ENCODE results near the gene TOX3. TPM values are rescaled to one million over a fixed set of nuclear protein-coding genes. Genes with fewer than 3 reads are reported as not detected.

Gene TOX3
- total RNA-seq, 1 experiment from 2014 or later, result not detected

DNA sequence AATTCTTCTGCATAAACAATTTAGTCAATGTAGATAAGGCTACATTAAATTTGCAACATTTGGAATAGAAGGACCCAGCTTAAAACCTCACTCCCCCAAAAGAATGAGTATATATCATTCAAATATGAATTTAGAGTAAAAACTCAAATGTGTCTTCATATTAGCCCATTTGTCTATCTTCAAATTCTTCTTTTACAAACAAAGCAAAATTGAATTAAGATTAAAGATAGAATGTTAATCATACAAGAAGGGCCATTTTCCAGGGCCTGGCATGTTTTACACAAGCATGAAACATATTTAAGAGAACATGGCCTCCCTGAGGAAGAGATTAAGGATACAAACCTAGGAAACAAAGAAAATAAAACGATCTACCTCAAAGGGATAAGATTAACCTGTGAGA, 8.4 kb downstream of the TOX3 start:
- no peak for DNase-seq (ENCODE audit: low read depth)

DNA sequence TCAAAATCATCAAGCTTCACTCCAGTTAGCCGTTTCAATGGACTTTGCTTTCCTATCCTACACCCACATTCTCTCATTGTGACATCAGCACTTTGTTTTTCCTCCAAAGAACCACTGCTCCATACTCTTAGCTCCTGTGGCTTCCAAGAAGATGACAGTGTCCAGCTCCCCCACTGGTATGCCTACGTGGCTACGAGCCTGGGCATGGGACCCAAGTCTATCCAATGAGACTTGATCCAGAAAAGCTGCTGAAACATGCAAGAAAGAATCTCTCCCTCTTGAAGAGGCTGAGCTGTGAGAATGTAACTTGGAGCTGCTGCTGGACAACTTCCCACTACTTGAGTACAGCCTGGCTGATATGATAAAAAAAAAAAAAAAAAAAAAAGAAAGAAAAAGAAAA, 9.4 kb downstream of the TOX3 start:
- DNase-seq (ENCODE audit: low read depth), result no peak

DNA sequence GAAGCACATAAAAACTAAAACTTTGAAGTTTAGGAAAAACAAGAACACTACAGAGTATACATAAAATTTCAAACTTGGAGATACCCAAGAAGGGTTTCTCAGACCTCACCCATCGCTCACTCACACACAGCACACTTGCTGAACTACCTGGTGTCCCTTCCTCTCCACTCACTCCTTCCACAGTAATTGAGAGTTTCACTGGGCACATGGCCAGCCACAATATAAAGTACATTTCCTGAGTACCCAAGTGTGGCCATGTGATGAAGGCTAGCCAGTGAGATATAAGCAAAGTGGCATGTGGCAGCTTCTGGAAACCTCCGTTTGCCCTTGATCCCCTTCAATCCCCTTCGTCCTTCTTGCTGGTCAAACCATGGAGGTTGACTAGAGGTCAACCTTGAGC, 11.9 kb downstream of the TOX3 start:
- no peak for DNase-seq (ENCODE audit: low read depth)

DNA sequence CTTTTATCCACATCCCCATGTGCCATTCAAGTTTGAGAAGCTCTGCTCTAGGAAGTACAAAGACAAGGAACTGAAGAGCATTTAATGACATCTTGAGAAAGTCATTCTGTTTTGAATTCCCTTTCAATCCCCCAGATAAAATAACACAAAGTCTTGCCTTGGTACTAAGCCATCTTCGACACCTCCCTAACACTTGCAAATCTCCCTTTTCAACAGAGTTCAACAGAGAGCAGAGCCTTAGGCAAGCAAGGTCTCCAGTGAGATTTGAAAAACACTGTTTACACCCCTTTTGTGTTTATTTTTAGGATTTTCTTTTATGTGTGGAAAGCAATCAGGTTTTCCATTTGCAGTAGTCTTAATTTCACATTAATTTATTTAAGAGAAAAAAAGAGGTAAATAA, 13.6 kb downstream of the TOX3 start:
- DNase-seq (ENCODE audit: low read depth), result no peak

DNA sequence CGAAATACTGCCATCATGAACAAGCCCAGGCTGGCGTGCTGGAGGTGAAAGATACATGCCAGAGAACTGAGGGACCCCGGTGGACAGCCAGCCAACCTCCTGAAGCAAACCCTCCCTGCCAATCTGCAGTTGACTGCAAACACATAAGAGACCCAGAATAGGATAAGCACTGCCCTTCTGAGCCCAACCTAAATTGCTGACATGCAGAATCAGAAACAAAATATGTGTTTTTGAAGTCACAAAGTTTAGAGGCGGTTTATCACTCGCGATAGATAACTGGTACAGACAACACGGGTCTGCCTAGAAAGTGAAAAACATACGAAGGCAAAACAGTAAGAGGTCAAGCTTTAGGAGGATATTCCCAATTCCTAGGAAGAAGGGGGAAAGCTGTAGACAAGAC, 14.6 kb downstream of the TOX3 start:
- DNase-seq (ENCODE audit: low read depth), result no peak

DNA sequence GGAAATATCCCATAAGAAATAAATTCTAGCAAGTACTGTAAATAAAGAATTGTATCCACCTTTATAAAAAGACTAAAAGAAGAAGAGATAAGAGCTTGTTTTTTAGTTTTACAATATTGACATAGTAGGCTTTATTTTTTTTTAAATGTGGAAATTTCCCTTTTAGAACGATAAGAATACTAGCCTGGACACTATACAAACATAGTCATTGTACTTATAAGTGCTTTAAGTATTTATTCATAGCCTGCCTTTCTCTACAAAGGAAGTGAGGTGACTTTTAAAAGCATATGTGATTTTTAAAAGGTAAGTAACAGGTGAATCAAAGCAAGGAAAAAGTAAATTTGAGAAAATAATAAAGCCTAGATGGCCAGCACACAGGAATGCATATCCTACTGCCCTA, 17.7 kb downstream of the TOX3 start:
- no peak for DNase-seq (ENCODE audit: low read depth)

DNA sequence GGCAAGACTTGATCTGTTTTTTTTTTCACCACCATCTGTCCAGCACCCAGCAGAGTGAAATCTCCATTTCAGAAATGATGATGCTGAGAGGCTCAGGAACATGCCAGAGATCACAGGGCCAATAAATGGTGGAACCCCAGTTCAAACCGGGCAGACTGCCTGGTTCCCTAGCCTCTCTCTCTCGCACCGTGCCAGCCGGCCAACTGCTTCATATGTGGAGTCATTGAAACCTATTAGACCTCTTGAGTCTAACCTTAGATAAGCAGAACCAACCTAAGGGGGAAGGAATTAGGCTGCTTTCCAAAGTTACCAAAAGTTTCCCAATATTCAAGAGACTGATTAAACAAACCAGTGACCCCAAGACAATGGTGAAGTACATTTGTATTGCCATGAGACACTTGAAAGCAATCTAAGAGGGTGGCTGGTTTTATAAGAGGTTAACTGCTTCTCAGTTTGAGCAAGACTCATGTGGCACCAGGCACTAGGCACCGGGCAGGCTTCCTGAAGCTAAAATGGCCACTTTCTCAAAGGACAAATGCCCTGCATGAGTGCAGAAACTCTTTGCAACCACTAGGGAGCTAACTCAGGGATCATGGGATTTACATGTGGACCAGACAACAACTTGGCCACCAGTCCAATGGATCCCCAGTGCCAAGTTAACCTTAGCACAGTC, 18.4 kb downstream of the TOX3 start:
- no peak for DNase-seq (ENCODE audit: low read depth)

DNA sequence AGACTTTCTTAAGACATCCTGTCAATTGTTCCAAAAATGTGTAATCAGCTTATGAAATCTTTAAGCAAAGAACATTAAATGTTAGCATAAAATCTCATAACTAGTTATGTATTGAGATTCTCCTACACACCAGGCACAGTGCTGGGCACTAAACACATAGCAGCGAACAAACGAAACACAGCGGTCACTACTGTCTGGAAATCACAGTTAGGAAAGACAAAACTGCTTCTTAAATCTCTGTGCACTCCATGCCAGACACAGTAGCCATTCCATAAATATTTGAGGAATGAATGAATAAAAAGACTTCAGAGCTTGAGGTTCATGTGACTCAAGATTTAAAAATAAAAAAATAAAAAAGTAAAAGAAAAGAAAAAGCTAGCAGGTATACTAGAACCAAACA, 20.1 kb downstream of the TOX3 start:
- DNase-seq (ENCODE audit: low read depth), result no peak

DNA sequence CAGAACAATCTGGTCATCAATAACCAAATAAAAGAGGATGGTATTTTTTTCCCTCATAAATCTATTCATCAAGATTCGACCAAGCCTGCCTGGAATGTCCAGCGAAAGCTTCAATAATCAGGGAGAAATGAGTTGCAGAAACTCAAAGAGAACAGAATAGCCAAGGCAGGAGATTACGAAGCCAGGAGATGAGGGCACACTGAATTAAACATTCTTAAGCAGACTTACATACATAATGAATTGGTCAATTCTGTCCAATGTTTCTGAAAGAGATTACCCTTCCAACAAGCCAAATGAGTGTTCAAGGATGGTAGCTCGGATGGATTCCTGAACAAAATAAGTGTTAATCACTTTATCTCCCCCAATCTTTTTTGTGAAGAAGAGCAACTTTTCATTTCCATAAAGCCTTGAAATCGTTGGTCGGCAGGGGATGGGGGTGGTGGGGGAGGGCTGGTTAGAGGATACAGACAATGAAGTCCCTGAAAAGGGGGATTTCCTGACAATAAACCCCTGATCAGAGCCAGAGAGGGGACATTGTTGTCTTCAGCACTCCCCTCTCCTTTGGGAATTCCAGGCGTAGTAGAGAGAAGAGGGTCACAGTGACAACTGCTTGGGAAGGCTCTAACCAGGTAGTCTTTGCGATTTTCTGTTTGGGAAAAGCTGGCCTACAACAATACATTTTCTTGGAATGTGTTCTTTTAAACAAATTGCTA, 20.7 kb downstream of the TOX3 start:
- DNase-seq (ENCODE audit: low read depth), result no peak

DNA sequence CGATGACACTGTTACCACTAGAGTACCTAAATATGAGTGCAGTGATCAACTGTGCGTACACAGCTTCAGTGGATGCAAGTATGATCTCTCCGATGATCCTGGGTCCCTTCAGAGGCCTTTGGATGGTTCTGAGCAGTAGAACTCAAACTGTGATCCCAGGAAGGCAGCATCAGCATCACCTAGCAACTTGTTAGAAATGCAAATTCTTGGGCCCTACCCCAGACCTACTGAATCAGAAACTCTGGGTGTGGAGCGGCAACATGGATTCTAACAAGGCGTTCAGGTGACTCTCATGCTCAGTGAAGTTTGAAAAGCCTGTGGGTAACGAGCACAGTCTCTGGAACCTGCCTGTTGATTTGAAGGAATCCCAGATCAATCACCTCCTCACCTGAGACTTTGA, 25.4 kb downstream of the TOX3 start:
- no peak for DNase-seq (ENCODE audit: low read depth)

DNA sequence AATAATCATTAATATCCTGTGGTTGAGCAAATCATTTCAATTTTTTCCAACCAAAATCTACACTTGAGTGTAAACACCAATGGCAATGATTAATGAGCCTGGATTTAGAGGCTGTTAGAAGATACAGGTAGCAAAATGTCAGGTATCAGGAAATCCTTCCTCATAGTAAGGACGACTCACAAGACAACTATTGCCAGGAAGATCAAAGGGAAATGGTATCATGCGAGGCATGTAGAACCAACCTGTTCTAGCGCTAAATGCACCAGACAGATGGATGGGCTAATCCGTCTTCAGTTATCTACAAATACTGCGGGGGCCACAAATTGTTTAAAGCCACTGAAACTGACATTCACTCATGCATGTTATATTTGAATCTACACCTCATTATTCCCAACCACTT, 28.1 kb downstream of the TOX3 start:
- DNase-seq (ENCODE audit: low read depth), result no peak

DNA sequence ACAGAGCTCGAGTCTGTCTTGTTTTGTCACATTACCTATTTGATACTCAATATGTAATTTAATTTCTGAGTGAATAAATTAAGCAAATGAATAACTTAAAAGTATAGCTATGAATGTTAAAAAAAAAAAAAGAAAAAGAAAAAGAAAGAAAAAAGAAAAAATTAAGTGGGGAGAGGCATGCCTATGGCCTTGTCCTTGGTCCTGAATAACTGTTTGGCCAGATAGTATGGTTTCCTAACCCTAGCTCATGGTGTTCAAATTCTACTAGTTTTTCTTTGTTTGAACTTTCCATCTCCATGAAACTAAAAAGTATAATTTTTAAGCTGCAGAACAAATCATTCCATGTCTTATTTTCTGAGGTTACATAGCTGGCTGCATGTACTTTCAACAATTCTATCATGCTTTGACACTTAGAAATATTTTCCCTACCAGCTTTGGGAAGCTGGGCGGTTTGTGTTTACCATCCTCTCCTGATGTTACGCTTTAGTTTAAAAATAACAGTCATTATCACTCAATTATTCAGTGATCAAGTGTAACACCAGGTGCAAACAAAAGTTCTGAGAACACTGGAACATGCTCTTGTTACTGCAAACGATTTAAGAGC, 31.8 kb downstream of the TOX3 start:
- no peak for DNase-seq (ENCODE audit: low read depth)

DNA sequence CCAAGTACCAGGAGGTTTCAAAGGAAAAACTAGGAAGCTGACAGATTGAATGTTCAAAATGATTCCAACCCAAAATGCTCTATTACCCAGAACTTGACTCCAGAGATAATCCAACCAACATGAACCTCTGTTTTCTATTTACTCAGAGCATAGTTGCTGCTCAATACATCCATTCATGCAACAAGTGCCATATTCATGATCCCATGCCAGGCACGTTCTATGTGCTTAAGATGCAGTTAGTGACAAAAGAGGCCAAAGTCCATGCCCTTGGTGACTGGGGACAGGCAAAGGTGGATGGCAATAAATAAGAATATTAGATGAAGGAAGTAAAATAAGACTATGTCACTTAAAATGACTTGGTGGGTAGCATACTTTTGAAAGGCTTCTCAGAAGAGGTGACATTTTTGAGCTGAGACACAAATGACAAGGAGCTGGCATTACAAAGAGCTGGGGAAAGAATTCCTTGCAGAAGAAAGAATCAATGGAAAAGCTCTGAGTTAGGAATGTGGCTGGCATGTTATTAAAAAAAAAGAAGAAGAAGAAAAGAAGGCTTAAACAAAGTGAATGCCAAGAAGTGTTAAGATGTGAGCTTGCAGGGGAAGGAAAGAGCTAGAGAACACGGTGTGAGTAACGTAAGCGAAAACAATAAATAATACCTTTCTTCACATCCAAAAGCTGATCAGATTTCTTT, 34.5 kb downstream of the TOX3 start:
- DNase-seq (ENCODE audit: low read depth), result no peak

DNA sequence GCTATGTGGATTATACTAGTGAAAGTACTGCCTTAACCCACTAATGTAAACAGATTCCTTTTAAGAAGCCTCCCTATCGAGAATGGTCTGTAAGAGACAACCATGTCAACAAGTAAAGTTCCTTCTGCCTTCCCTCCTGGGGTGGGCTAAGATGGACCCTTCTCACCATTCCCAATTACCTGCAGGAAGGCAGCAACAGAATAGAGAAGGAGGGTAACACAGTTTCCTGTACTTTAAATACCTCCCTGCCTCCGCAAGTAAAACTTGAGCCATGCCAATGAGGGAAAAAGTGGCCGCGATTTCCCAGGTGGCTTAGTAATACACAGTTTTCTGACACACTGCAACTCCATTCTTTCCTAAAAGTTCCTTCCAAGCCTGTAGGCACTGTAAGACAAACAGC, 45.2 kb downstream of the TOX3 start:
- no peak for DNase-seq (ENCODE audit: low read depth)

DNA sequence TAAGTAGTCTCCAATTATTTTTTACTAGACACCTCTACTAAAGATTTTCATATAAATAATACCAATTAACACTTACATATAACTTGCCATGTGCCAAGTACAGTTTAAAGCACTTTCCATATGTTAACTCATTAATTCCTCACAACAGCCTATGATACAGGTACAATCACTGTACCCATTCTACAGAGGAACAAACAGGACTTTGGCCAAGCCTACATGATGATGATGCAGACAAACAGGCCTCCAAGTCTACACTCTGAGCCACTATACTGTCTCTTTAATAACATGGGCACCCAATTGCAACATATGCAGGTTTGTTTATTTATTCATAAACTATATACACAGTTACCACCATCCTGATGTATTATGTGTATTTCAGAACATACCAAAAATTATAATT, 46.0 kb downstream of the TOX3 start:
- no peak for DNase-seq (ENCODE audit: low read depth)

DNA sequence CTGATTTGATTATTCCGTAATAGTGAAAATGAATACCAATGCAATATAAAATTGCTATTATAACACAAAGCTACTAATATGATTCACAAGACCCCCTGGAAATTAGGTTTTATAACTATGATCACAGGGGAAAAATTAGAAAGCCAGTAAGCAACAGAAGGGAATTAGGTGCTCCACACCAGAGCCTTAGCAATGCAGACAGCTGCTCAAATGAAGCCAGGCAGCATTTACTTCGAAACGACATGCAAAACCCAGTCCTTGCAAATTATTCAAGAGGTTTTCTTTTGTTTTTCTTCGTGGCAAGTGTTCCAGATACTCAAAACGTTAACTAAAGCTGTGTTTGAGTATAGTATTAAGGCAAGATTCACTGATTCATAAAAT, 47.9 kb downstream of the TOX3 start:
- DNase-seq (ENCODE audit: low read depth), result no peak

DNA sequence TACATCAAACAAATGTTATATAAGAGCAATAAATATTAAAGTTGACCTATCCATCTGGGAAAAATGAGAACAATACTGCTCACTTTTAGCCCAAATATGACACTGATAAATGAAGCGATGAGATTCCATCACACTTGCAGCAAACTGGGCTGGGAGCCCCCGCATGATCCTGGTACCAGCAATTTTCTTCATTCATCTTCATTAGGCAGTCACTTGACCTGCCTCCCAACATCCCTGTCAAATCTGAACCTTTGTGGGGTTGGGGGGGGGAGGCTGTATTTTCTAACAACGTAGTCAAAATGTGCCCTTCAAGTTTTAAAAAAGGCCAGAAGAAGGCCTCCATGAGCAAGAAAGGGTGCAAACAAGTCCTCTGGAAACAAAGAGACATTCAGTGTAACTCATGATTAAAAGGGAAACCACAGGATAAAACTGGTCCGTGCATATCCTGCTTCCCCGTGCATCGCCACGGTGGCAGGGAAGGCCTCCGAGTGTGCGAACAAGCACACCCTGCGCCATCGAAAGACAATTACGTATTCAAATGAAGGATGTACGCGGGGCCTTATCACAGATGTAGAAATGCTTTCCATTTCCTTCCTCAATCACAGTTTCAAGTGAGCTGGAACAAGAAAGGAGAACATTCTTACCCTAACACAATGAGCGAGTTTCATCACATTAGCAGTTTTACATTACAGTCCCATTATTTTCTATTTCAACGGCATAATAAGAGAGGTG, 48.4 kb downstream of the TOX3 start:
- no peak for DNase-seq (ENCODE audit: low read depth)

DNA sequence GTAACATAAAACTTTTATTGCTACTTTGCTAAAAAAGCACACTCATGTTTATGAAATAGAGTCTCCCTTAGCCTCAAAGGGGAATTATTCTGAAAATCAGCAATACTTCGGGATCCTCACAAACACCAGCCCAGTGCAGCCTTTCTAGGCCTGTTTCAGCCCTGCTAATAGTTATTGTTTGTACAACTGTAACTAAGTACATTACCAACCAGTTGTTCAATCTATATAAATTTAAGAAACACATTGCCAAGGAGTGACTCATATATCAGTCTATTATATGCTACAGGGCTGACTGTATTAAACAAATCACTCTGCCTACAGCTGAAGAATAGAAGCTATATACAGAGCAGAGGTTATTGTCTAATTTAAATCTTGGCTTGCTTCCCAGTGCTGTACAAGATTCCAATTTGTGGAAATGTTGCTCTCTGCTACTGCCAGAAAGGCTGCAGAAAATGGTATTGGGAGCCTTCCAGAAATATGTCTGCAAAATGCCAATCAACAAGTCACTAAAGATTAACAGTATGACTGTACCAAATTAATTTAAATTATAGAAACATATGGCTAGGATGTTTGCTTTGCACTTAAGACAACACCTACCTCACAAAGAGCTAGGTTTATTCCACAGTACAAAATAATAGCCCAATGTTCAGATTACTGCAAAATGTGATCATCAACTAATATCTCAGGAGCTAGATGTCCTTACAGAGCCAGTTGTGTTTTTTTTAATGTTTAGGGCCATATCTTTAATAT, 49.7 kb downstream of the TOX3 start:
- DNase-seq (ENCODE audit: low read depth), result peak; percentile 3

DNA sequence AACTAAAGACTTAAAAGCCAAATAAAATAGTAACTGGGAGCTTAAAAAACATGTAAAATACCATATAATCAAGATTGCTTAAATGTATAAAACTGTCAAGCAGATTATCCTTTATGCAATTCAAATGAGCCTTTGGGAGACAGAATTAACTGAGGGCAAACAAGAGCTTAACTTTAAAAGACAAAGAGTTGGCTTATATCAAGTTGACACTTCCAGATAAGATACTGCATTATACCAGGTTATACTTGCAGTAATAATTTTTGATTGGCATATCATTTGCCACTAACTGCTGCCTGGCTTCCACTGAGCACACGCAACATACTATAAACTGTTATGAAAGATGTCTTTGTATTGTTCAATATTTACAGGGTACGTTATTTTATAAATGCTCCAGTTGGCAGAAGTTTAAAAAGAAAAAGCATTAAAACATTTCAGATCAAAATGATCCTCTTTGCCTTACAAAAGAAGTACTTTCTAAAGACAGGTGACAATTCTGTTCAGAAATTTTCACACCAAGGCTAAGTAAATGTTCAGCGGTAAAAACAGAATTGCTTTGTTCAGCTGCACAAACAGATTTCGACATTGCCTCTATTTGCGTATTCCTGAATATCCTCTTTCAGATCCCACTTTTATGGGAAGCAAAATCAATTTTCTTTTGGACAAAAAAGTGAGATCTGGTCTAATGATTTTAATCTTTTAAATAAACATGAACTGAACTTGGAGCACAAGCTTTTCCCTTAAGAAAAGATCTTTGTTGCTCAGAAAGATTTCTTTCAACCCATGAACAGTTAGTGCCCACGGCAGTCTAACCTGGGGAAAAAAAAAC, 50.7 kb downstream of the TOX3 start:
- no peak for DNase-seq (ENCODE audit: low read depth)

DNA sequence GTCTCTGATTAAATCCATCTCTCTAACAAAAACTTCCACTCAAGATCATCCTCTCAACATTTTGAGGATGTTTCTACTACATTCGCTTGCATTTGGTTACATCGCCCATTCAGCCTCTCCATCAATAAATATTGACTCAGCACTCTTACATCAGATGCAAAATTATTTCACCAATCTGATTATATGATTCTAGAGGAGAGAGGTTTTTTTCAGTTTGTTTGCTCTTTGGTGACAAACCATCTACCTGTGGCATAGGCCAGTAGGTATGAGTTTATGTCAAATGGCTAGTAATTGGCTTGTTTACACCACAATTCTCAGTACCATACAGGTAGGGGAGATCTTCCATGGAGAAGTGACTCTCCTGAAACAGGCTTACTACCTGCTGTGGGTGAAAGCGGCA, 52.3 kb downstream of the TOX3 start:
- DNase-seq (ENCODE audit: low read depth), result no peak

Data from HT1080 (cell line).